KMS-11 (cell line): ENCODE results near the gene SLC25A41.

Experiments used
- H2AFZ ChIP-seq: fragments of 200-600 bp; sonication (generic); 2 replicates; pipeline ENCODE4 v1.6.1; 2016; ENCODE audit warnings: antibody characterized with exemption, mixed run types, low read depth
- H3K27ac ChIP-seq: fragments of 200-600 bp; sonication (generic); 2 replicates; pipeline ENCODE4 v1.6.1; 2016; ENCODE audit warnings: mild to moderate bottlenecking, mixed run types
- H3K27me3 ChIP-seq: fragments of 200-600 bp; sonication (generic); 2 replicates; pipeline ENCODE4 v1.6.1; 2017; ENCODE audit warnings: mild to moderate bottlenecking, low read depth, mixed run types, moderate library complexity; ENCODE audit not compliant: insufficient read depth
- H3K36me3 ChIP-seq: fragments of 200-600 bp; sonication (generic); 2 replicates; pipeline ENCODE4 v1.6.1; 2017; ENCODE audit warnings: mild to moderate bottlenecking, mixed run types; ENCODE audit not compliant: insufficient read depth
- H3K4me1 ChIP-seq: fragments of 200-600 bp; sonication (generic); 2 replicates; pipeline ENCODE4 v1.6.1; 2016; ENCODE audit warnings: mild to moderate bottlenecking, low read depth, mixed run types; ENCODE audit not compliant: poor library complexity, severe bottlenecking
- H3K4me2 ChIP-seq: fragments of 200-600 bp; sonication (generic); 2 replicates; pipeline ENCODE4 v1.7.0; 2016; ENCODE audit warnings: mild to moderate bottlenecking, mixed run types
- H3K4me3 ChIP-seq: fragments of 200-600 bp; sonication (generic); IDR thresholded peaks from 2 replicates; pipeline ENCODE4 v1.6.1; 2017; ENCODE audit warnings: low read depth, low read length, mixed read lengths; ENCODE audit not compliant: insufficient read depth
- H3K79me2 ChIP-seq: fragments of 200-600 bp; sonication (generic); 2 replicates; pipeline ENCODE4 v1.6.1; 2016; ENCODE audit warnings: low read depth, mixed run types; ENCODE audit not compliant: insufficient read depth
- H3K9ac ChIP-seq: fragments of 200-600 bp; sonication (generic); 2 replicates; pipeline ENCODE4 v1.6.1; 2016; ENCODE audit warnings: mild to moderate bottlenecking, mixed run types
- H4K20me1 ChIP-seq: fragments of 200-600 bp; sonication (generic); 2 replicates; pipeline ENCODE4 v1.6.1; 2016; ENCODE audit warnings: mild to moderate bottlenecking, mixed run types; ENCODE audit not compliant: insufficient read depth
- CTCF ChIP-seq: fragments of 200-600 bp; sonication (generic); conservative IDR thresholded peaks from 2 replicates; pipeline ENCODE4 v1.6.1; 2017; ENCODE audit warnings: low read depth, mild to moderate bottlenecking, antibody characterized with exemption, low read length, moderate library complexity, mixed read lengths

The SLC25A41 gene

GRCh38 chr19:6471076-6471475 is 37.5 kb upstream of the SLC25A41 start:
- no peak overlapping the region for H3K9ac ChIP-seq
- no peak overlapping the region for H2AFZ ChIP-seq
- H4K20me1 ChIP-seq: no peaks in the 10 kb centered on the region
- peaks cover 26% of the 10 kb centered on the region; the same call in 1 of the 2 replicates for H3K27me3 ChIP-seq
- no peaks in the 10 kb centered on the region for H3K4me1 ChIP-seq
- H3K4me2 ChIP-seq: no peak overlapping the region
- TF ChIP-seq CTCF: no peak
- no peak overlapping the region for H3K4me3 ChIP-seq
- H3K36me3 ChIP-seq: no peaks in the 10 kb centered on the region
- H3K27ac ChIP-seq: no peak overlapping the region
- H3K79me2 ChIP-seq: no peaks in the 10 kb centered on the region

DNA sequence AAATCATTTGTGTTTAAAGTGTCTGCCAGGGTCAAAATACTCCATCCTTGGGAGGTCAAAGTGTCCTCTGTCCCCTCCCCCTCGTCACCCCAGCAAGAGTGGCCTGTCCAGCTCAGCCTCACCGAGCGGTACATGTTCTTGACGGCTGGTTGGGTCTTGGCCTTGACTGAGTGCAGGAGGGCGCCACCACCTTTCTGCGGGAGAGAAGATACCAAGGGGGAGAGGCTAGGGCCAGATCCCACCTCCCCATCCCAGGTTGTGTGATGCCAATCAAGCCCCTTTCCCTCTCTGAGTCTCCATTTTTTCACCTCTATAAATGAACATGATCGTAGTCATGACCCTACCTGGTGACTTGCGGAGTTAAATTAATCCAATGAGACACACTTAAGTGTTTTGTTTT is 36.6 kb upstream of the SLC25A41 start:
- H3K9ac ChIP-seq: no peak overlapping the region
- H3K27ac ChIP-seq: no peak overlapping the region
- no peaks in the 10 kb centered on the region for H3K36me3 ChIP-seq
- no peak for TF ChIP-seq CTCF
- H2AFZ ChIP-seq: no peak overlapping the region
- no peaks in the 10 kb centered on the region for H4K20me1 ChIP-seq
- no peaks in the 10 kb centered on the region for H3K79me2 ChIP-seq
- no peak overlapping the region for H3K4me2 ChIP-seq
- peaks cover 26% of the 10 kb centered on the region; the same call in 1 of the 2 replicates for H3K27me3 ChIP-seq
- no peaks in the 10 kb centered on the region for H3K4me1 ChIP-seq
- no peak overlapping the region for H3K4me3 ChIP-seq

DNA sequence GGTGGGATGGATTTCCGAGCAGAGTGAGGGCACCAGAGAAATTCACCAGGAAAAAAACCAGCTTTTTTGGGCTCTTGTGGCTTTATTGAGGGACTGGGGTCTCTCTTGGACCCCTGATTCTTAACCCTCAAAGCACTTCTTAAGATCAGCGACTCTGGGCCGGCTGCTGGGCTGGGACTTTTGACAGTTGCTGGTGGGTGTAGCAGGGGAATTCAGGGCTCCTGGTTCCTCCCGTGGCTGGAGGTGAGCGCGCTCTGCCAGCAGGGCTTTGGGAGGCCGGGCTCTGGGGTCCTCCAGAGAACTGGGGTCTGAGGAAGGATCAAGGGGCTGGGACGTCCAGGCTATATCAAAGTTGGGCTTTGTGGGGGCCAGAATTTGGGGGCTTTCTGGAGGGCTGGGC is 33.8 kb upstream of the SLC25A41 start:
- Histone ChIP-seq H3K27me3 (peaks cover 26% of the 10 kb centered on the region; the same call in 1 of the 2 replicates), H3K36me3 (no peaks in the 10 kb centered on the region), H3K27ac (no peak overlapping the region), H3K4me3 (no peak overlapping the region), H3K4me1 (no peaks in the 10 kb centered on the region), H3K9ac (no peak overlapping the region), H3K4me2 (no peak overlapping the region), H2AFZ (no peak overlapping the region), H3K79me2 (no peaks in the 10 kb centered on the region), H4K20me1 (no peaks in the 10 kb centered on the region)
- no peak for TF ChIP-seq CTCF

DNA sequence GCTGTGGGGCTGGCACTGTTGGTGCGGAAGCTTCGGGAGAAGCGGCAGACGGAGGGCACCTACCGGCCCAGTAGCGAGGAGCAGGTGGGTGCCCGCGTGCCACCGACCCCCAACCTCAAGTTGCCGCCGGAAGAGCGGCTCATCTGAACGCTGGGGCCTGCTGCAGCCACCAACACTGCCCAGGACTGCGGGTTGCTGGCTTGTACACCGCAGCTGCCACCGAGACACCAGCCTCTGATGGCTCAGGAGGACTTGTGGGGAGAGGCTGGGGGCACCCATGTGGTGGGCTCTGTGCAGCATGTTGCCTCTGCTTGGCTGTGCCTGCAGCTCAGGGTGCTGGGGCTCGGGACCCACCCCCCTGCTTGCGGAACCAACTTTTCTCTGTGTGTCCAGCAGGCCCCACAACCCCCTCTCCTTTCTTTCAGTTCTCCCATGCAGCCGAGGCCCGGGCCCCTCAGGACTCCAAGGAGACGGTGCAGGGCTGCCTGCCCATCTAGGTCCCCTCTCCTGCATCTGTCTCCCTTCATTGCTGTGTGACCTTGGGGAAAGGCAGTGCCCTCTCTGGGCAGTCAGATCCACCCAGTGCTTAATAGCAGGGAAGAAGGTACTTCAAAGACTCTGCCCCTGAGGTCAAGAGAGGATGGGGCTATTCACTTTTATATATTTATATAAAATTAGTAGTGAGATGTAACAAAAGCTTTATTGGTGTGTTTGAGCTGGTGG is 33.1 kb upstream of the SLC25A41 start:
- TF ChIP-seq CTCF: no peak
- Histone ChIP-seq H3K27me3 (peaks cover 26% of the 10 kb centered on the region; the same call in 1 of the 2 replicates), H4K20me1 (no peaks in the 10 kb centered on the region), H3K4me2 (no peak overlapping the region), H3K4me1 (no peaks in the 10 kb centered on the region), H3K4me3 (no peak overlapping the region), H3K36me3 (no peaks in the 10 kb centered on the region), H2AFZ (no peak overlapping the region), H3K79me2 (no peaks in the 10 kb centered on the region), H3K27ac (no peak overlapping the region), H3K9ac (no peak overlapping the region)
